Amniotic stem cell (primary cell): Measurements from ENCODE around the gene NRG2.

Experiments used
- DNase-seq: peaks from one replicate; lab custom pipeline; 2025; lab: John Stamatoyannopoulos, UW

NRG2 gene

GRCh38 chr5:140042643-140043507 is at the start of gene NRG2:
Gene NRG2 (minus strand): TSS chr5:140043299.
- peak; percentile 21 for DNase-seq

GRCh38 chr5:140090251-140090650 is 47.2 kb upstream of the NRG2 start:
- no peak for DNase-seq

GRCh38 chr5:140084541-140084940 is 41.4 kb upstream of the NRG2 start:
- no peak for DNase-seq

DNA sequence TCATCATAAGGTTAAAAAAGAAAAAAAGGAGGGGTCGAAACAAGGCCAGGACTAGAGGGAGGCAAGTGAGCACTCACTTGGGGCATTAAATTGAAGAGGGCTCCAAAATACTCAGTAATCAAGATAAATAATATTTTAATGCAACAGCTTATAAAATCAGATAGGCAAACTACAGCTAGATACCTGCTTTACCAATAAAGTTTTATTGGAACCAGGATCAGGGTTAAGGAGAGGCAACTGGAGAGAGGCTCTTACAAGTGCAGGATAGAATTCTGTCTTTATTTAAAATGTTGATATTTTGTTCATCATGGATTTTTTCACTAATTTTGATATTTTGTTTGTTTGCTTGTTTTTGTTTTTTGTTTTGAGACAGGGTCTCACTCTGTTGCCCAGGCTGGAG is 40.6 kb upstream of the NRG2 start:
- no peak for DNase-seq

DNA sequence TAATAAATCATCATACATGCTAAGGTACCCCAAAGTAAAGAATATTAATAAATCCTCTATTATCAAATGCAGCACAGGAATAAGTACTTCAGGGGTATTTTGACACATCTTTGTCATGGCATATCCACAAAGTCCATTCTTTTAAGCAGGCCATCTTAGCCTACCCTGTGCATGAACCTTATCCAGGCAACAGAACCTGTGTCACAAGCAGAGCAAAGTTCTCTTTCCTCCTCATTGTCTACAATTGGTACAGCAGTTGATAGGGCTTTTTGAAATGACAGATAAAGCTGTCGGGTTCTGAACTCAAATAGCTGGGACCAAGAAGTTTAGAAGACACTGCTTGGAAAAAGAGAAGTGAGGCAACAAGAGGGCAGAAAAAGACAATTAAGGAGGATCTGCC is 40.0 kb upstream of the NRG2 start:
- no peak for DNase-seq

DNA sequence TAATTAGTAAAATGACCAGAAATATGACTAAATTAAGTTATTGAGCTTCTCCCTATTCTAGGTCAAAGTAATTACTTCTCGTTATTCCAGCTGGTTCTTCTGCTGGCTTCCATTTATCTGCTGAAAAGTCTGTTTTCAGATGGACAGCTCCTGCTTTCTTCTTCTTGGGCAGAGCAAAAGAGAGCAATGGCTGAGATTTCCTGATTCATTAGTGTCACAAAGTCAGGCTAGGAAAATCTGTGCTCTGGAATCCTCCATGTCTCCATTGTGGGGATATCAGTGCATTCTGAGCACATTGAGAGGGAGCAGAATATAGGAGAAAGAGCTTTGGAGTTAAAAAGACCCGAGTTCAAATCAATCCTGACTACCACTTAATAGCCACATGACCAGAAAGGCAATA is 33.7 kb upstream of the NRG2 start:
- no peak for DNase-seq

- DNase-seq, result no peak
Observed at GRCh38 chr5:140076142-140076541, 33.0 kb upstream of the NRG2 start.

DNA sequence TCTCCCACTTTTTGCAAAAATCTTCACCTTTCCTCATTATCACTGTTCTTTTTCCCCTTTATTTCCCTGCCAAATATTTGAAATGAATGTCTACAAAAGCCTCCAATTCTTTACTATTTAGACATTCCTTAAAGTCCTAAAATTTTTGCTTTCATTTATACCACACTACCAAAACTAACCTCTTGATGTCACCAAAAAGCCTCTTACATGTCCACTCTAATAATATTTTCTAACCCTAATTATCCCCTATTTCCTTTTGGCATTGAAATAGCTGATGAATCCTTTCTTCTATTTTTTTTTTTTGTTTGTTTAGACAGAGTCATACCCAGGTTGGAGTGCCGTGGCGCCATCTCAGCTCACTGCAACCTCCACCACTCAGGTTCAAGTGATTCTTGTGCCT is 32.3 kb upstream of the NRG2 start:
- no peak for DNase-seq

GRCh38 chr5:140073296-140073695 is 30.2 kb upstream of the NRG2 start:
- DNase-seq, result no peak

GRCh38 chr5:140072812-140073211 is 29.7 kb upstream of the NRG2 start:
- no peak for DNase-seq

DNA sequence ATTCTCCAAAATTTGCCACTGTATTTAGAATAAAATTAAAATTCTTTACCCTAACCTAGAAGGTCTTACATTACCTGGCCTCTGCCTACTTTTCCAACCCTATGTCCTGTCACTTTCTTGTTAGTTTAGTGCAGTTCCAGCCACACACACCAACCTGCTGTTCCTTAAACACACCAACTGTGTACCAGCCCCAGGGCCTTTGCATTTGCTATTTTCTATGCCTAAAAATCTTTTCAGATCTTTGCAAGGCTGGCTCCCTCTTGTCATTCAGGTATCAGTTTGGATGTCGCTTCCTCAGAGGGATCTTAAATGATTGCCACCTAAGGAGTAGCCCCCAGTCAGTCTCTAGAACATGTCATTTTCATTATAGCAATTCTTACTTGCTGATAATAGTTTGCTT is 17.7 kb upstream of the NRG2 start:
- no peak for DNase-seq

- no peak for DNase-seq
Observed at GRCh38 chr5:140058212-140058932, 15.3 kb upstream of the NRG2 start.

DNA sequence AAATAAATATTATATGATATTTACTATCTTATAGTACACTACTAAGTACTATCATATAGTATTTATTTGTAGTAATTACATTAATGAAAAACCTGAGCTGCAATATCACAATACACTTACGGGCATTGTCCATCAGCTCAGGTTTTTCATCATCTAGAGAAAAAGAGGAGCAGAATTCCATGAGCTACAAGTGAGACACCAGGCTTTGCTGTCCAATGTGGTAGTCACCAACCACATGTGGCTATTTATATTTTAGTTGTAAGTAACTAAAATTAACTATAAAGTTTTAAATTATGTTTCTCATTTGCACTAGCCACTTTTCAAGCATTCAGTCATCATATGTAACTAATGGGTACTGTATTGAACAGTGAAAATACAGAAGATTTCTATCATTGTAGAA is 13.8 kb upstream of the NRG2 start:
- no peak for DNase-seq

DNA sequence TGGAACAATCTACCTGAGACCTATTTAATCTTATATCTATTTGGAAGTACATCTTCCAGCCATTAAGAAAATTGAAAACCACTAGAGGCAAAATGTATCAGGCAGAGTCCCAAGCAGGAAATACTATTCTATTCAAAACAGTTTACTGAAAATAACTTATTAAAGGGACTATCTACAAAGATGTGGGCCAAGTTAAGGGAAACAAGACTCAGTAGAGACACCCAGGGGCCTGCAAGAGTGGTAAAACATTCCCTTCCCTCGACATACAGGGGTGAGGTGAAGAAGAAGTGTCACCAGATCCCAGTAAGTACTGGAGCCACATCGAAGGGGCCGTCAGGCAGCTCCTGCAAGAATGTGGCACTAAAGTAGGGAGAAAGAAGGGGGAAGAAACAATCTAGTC is 12.1 kb upstream of the NRG2 start:
- DNase-seq, result no peak

DNA sequence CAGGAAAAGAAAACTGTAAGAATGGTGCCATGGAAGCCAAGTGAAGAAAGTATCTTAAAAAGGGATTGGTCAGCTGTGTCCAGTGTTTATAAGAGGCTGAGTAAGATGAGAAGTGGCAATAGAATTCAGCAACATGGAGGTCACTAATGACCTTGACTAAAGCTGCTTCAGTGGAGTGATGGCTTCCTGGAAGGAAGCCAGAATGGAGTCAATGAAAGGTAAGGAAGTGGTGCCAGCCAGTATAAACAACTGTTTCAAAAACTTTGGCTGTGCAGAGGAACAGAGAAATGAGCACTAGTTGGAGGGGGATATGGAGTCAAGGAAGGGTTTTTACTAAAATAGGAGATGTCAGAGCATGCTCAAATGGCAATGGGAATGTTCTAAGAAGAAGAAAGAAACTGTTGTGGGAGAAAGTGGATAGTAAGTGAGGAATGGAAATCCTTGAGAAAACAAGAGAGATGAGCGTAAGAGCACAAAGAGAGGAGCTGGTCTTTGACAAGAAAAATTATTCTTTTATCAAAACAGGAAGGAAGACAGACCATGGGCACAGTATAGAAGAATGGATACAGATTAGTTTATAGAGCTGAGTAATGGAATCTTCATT is 11.1 kb upstream of the NRG2 start:
- no peak for DNase-seq

DNA sequence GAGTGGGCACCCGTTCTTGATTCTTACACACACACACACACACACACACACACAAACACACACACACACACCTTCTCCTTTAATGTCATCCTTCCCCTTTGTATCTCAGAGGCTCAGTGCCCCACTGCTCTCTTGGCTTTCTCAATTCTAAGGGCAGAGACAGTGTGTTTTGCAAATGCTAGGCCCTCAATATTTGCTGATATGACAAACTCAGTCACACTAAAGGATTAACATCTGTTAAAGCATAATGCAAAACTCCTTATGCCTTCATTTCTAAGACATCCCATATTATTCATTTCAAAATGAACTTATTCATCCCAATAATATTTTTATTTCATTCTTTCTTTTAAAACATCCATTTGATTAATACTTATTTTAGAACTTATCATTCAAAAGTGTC is 8.9 kb upstream of the NRG2 start:
- DNase-seq, result no peak

- DNase-seq, result no peak
Observed at GRCh38 chr5:140049713-140050112, 6.6 kb upstream of the NRG2 start.

GRCh38 chr5:140049205-140049604 is 6.1 kb upstream of the NRG2 start:
- no peak for DNase-seq

- no peak for DNase-seq
Observed at GRCh38 chr5:140044041-140044440, 942 bp upstream of the NRG2 start.

GRCh38 chr5:140043508-140043872 is 391 bp upstream of the NRG2 start:
- DNase-seq, result no peak

GRCh38 chr5:140042393-140042642 is 781 bp downstream of the NRG2 start:
- no peak for DNase-seq

DNA sequence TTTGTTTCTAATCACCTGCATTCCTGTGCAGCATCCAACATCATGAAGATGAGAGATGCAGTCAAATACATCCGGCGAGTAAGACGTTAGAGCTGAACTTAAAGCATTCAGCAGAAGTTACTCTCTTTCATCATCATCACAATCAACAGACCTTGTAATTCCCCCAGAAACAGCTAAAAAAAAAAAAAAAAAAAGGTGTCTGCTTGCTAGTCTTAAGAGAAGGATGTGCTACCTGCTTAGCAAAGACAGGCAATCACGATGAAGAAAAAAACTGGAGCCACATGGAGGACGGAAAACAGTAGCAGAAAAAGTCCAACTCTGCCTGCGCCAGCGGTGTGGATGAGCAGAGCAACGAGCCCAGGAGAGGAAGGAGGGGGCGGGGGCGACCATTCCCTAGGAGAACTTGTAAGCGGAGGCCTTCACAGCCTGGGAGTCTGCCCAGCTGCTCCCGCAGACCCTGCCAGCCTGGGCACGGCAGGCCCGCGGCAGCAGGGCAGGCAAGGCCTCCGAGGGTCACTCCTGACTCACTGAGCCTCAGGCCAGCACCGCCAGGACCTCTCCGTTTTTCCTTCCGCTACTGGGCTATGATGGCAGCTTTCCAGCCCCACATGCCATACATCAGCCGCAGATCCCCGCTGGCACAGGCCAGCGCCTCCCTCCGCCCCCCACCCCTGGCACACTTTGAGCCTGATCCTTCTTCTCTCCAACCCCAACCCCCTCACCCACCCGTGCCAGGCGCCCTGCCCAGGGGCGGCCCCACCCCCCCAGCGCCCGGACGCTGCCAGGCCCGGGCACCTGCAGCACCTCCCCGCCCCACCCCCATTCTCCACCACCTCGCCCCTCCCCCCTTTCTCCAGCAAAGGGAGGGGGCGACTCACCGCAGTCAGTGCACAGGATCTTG is 1.4 kb downstream of the NRG2 start:
- no peak for DNase-seq
